HG02588 (cell line): ENCODE data around the gene DGLUCY.
"Not testable (repeated sequence)": the region's sequence is repeated elsewhere in the genome, so short reads cannot be mapped to it uniquely, and the experiment has no call there.

Experiments used
- ATAC-seq: cut with Tn5 transposase; IDR thresholded peaks from one replicate; pipeline ENCODE4 v1.9.1; 2021; ENCODE audit warnings: mild to moderate bottlenecking, moderate library complexity; ENCODE audit not compliant: unreplicated experiment

The DGLUCY gene

GRCh38 chr14:91113829-91114078 is at the start of gene DGLUCY:
Gene DGLUCY, plus strand, starts transcription at chr14:91114073. Its CDS starts 46,222 bp downstream, at chr14:91160295.
- ATAC-seq = peak; percentile 66

DNA sequence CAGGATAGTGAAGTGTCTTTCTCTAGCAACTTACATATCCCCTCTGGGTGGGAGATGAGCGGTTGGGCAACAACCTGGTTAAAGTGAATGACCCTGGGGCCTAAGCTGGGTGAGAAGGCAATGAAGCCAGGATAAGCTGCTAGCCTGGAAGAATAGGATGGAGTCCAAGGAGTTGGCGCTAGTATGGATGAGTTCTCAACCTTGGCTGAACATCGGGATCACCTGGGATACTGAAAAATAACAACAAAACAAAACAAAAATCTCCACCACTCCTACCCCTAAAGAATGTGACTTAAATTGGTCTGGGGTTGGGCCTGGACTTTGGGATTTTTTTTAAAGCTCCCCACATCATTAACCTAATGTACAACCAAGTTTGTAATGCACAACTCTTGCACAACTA is 48.6 kb upstream of the DGLUCY start:
- ATAC-seq = no peak

DNA sequence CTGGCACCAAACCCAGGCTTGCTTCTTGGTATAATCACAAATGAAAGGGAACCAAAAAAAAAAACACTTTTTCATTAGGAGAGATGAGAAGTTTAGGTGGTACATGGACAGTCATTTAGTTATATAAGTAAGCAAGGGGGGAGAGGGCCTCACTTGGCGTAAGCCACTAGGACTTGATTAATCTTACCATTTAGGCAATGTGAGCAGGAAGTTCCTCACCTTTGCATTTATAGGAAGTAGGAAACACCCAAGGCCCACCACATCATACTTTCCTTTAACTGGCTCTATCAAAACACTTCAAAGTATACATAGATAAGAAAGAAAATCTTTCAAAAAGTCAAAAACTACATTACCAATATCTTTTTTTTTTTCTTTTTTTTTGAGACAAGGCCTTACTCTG is 46.7 kb upstream of the DGLUCY start:
- no peak for ATAC-seq

DNA sequence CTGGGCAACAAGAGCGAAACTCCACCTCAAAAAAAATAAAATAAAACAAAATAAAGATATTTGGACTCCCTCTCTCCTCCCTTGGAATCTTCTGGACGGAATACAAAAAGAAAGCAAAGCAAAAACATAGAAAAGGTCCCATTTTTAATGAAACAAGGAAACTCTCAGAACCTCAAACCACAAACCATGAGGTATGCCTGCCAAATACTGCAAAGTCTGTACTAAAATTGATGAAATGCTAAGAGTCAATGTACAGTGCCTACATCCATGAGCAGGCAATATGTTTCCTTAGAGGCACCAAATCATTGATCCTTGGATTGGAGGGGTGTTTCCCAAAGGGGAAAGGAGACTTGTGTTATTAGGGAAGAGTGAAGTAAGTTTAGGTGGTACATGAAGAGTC is 45.2 kb upstream of the DGLUCY start:
- ATAC-seq = no peak

DNA sequence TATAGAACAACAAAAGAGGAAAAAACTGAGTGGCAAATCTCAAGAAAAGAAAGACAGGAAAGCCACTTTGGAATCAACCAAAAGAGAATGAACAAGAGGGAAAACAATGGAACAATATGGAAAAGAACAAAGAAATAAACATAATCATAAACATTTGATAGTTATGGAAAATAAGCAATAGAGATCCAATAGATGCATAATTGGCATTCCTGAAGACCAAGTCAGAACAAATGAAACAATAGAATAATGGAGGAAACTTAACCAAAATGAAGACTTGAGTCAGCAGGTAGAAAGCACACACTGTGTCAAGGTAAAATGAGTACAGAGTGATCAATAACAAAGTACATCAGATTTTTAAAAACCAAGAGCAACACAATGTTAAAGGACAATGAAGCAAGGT is 43.3 kb upstream of the DGLUCY start:
- no peak for ATAC-seq

DNA sequence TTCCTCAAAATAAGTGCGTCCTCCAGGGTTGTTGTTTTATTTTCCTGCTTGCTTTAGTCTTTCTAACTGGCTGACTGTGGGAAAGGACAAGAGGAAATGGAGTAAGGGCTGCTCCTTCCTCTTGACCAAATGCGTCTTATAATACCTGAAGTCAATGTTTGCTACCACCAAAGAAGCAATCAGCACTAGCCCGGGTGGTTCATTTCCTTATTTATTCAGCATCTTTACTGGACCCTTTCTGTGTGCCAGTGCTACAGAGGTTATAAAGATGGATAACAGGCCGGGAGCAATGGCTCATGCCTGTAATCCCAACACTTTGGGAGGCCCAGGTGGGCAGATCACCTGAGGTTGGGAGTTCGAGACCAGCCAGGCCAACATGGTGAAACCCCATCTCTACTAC is 38.3 kb upstream of the DGLUCY start:
- ATAC-seq = no peak

DNA sequence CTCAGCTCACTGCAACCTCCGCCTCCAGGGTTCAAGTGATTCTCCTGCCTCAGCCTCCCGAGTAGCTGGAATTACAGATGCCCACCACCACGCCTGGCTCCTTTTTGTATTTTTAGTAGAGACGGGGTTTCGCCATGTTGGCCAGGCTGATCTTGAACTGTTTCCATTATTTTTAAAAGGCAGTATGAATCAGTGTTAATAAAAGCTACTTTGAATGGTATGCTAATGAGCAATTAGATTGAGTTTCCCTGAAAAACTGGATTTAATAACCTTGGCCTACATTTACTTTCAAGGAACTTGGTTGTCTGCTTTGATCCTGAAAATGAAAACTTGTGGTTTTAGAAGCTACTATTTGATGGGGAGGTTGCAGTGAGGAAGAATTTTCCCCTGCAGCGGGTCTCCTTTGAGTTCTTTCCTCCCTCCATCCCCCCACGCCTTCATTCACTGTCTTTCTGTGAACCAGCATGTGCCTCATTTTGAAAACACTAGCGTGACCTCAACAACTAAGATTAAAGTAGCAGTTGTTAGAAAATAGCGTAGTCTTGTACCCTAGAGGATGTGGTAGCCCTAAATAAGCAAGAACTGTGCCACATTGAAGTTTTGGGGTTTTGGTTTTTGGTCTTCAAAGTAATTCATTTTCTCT is 35.7 kb upstream of the DGLUCY start:
- ATAC-seq = no peak

DNA sequence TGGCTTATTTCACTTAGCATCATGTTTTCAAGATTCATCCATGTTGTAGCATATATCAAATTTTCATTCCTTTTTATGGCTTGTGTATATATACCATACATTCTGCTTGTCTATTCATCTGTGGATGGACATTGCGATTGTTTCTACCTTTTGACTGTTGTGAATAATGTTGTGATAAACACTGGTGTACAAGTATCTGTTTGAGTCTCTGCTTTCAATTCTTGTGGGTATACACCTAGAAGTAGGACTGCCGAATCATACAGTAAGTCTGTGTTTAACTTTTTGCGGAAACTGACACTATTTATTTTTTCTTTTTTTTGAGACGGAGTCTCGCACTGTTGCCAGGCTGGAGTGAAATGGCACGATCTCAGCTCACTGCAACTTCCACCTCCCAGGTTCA is 33.8 kb upstream of the DGLUCY start:
- no peak for ATAC-seq

DNA sequence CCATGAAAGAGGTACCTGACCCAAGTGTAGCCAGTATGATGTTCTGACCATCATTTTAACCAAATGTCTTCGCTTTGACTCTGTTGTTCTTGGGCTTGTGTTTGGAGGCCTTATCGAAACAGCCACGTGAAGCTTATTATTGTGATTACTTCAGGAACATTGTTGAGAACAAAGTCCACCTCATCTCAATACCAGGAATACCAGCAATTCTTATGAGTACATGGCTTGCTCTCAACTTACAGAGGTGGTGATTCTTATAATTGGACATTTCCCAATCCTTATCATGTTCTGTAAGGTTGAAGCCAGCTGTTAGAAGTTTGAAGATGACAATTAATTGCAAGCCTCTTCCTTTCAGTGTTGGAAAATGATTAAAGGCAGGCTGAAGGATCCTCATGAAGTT is 31.6 kb upstream of the DGLUCY start:
- no peak for ATAC-seq

GRCh38 chr14:91084516-91084915 is 29.4 kb upstream of the DGLUCY start:
- no peak for ATAC-seq

DNA sequence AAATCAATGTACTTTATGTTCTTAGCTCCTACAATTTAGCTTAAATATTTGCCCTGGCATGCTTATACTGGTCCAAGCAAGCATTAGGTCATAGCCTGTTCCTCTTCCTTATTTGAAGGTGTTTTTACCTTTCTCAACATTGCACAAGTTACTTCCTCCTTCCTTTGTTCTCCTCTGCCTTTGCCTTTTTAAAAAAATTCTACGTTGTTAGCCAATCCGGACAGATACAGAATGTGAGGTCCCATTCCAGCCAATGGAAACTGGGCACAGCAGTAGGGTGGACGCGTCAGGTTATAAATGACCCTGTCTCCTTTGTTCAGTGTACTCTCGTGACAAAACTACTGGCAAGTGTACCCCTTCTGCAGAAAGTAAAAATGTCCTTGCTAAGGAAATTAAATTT is 26.4 kb upstream of the DGLUCY start:
- ATAC-seq = not testable (repeated sequence)

GRCh38 chr14:91088585-91089235 is 25.2 kb upstream of the DGLUCY start:
- no peak for ATAC-seq

GRCh38 chr14:91089958-91090535 is 23.8 kb upstream of the DGLUCY start:
- no peak for ATAC-seq

GRCh38 chr14:91090743-91091142 is 23.1 kb upstream of the DGLUCY start:
- no peak for ATAC-seq

- no peak for ATAC-seq
These were observed 21.8 kb upstream of the DGLUCY start for GRCh38 chr14:91092073-91092472.

- not testable (repeated sequence) for ATAC-seq
These were observed 20.0 kb upstream of the DGLUCY start for GRCh38 chr14:91093743-91094472.

- no peak for ATAC-seq
These were observed 19.1 kb upstream of the DGLUCY start for GRCh38 chr14:91094772-91095171.

GRCh38 chr14:91095178-91095577 is 18.7 kb upstream of the DGLUCY start:
- no peak for ATAC-seq

DNA sequence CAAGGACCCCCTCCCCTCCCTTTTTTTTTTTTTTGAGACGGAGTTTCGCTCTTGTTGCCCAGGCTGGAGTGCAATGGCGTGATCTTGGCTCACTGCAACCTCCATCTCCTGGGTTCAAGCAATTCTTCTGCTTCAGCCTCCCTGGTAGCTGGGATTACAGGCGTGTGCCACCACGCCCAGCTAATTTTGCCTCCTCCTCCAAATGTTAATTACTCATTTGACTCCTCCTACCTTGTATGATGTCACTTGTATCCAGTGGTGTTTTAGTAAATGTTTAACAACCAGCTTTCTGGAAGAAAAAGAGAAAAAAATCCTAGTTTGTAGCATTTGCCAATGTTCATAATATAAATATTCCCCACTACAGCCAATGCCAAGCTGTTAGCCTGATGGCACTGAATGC is 16.2 kb upstream of the DGLUCY start:
- not testable (repeated sequence) for ATAC-seq

- ATAC-seq = no peak
These were observed 15.3 kb upstream of the DGLUCY start for GRCh38 chr14:91098591-91098990.

DNA sequence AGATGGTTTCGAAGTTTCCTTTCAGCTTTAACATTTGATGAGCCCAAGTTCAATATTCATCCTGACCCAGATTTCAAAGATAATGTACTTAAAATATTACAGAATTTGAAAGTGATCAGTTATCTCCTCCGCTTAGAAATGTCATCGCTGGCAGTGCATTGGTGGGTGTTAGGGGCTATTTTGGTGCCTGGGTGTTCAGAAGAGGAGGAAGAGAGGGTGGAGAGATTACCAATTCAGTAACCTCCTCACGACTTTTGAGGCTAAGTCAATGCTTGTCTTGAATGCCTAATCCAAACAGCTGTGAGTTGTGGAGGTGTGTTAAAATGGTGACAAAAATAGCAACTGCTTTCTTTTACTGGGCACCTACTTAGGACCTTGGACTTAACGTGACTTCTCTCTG is 13.8 kb upstream of the DGLUCY start:
- ATAC-seq = no peak

GRCh38 chr14:91103116-91103515 is 10.8 kb upstream of the DGLUCY start:
- ATAC-seq = no peak
